Heart left ventricle (tissue), 13 donors: ENCODE data around the gene UBAP1L.

Experiments
- CTCF ChIP-seq, 12 donors: fragments of 200-600 bp; sonication (generic) in 4 of 12; IDR thresholded peaks; one replicate each; pipeline versions ENCODE4 v1.5.0 to v1.8.0; 2018 to 2022; ENCODE audit warnings: antibody characterized with exemption in 12 of 12, mild to moderate bottlenecking in 5 of 12
- POLR2A ChIP-seq, 2 donors: fragments of 450-650 bp; IDR thresholded peaks; one replicate each; pipeline ENCODE4 v1.6.1; 2017; ENCODE audit warnings: antibody characterized with exemption in 2 of 2, mild to moderate bottlenecking in 2 of 2, moderate library complexity in 2 of 2
- donor health status: ischemic (EF 13 %, LVEDD 7.1; RV severe dilation, severe dysfunction).
- donor health status: DM: no; HTN: yes; CAD: no.
- donor health status: DM: no; HTN: no; CAD: no.
- donor health status: ischemic (EF 25% LVEDD 6.9; RV normal size, moderate dysfunction).
- donor health status: ischemic (EF 25% LVEDD 5.7; RV mildly dilated, moderate dysfunction).
- donor health status: ischemic (EF 35%, LVEDD 5.7; RV mildly dilated, moderate dysfunction).
- donor health status: nonischemic (EF 11% LVEDD 7.7; RV severe dilation, severe dysfunction).
- donor health status: DM: yes; HTN: yes; CAD: no.
- donor health status: PGD.
- donor health status: ischemic (EF 29% LVEDD 5.4; RV normal size, mild dysfunction).
- donor health status: nonischemic (EF 23%, LVEDD 6.1; RV moderate dilation, normal function).

GRCh38 chr15:65146438-65146837 lies 31.4 kb upstream of the UBAP1L start:
- TF ChIP-seq POLR2A (IDR thresholded peaks at IDR 0.05) (no peak), CTCF (IDR thresholded peaks at IDR 0.05) (no peak)
